ENCODE data around the gene CAPN13. TPM values are rescaled to one million over a fixed set of nuclear protein-coding genes. Genes with fewer than 3 reads are reported as not detected.

CAPN13 gene
- total RNA-seq, 2 experiments from 2014 or later: not detected

- Histone ChIP-seq H3K9me3 (ENCODE audit: control insufficient read depth in 1 of 2, insufficient read depth in 1 of 2, low read length in 2 of 2) (peaks cover 0 to under 1% of the 10 kb centered on the region in 2 experiments), H3K27ac (ENCODE audit: low read depth in 1 of 2, low read length in 2 of 2) (no peak overlapping the region), H3K4me1 (ENCODE audit: insufficient read depth, low read length) (no peaks in the 10 kb centered on the region), H3K4me3 (ENCODE audit: low read length) (no peak overlapping the region), H3K27me3 (ENCODE audit: control insufficient read depth in 1 of 2, insufficient read depth in 2 of 2, low read length in 2 of 2) (no peaks in the 10 kb centered on the region), H3K36me3 (ENCODE audit: insufficient read depth, low read length) (no peaks in the 10 kb centered on the region)
- H3K36me3 Mint-ChIP-seq (ENCODE audit: low read depth): no peaks in the 10 kb centered on the region
- CTCF ChIA-PET: no interaction called here
- H3K9me3 Mint-ChIP-seq: no peaks in the 10 kb centered on the region
- peaks cover 3% of the 10 kb centered on the region for H3K27me3 Mint-ChIP-seq
- no peak for TF ChIP-seq CTCF (IDR thresholded peaks at IDR 0.05)
- POLR2A ChIA-PET: no interaction called here
- no peak for ATAC-seq (ENCODE audit: poor library complexity)
- H3K4me3 Mint-ChIP-seq: no peak overlapping the region
- H3K4me1 Mint-ChIP-seq (ENCODE audit: low read depth): peaks cover 11% of the 10 kb centered on the region
- intact Hi-C loops (cut with DNase I, micrococcal nuclease): no loop called here
- DNase-seq: no peak
- no peak overlapping the region for H3K27ac Mint-ChIP-seq
These were observed 10.5 kb downstream of the CAPN13 start for GRCh38 chr2:30796699-30797098.

- Histone ChIP-seq H3K27me3 (ENCODE audit: control insufficient read depth in 1 of 2, insufficient read depth in 2 of 2, low read length in 2 of 2) (no peaks in the 10 kb centered on the region), H3K36me3 (ENCODE audit: insufficient read depth, low read length) (no peaks in the 10 kb centered on the region), H3K9me3 (ENCODE audit: control insufficient read depth in 1 of 2, insufficient read depth in 1 of 2, low read length in 2 of 2) (no peaks in the 10 kb centered on the region), H3K4me3 (ENCODE audit: low read length) (no peak overlapping the region), H3K4me1 (ENCODE audit: insufficient read depth, low read length) (no peaks in the 10 kb centered on the region), H3K27ac (ENCODE audit: low read depth in 1 of 2, low read length in 2 of 2) (no peak overlapping the region)
- no peak for TF ChIP-seq CTCF (IDR thresholded peaks at IDR 0.05)
- intact Hi-C loops (cut with DNase I, micrococcal nuclease): no loop called here
- H3K4me1 Mint-ChIP-seq (ENCODE audit: low read depth): no peaks in the 10 kb centered on the region
- no peak overlapping the region for H3K27ac Mint-ChIP-seq
- no peak for ATAC-seq (ENCODE audit: poor library complexity)
- peaks cover 8% of the 10 kb centered on the region for H3K27me3 Mint-ChIP-seq
- CTCF ChIA-PET: no interaction called here
- H3K4me3 Mint-ChIP-seq: no peak overlapping the region
- H3K9me3 Mint-ChIP-seq: no peaks in the 10 kb centered on the region
- no peaks in the 10 kb centered on the region for H3K36me3 Mint-ChIP-seq (ENCODE audit: low read depth)
- POLR2A ChIA-PET: no interaction called here
- DNase-seq: peak in 1 of 14 experiments; percentile 3
These were observed 14.7 kb downstream of the CAPN13 start for GRCh38 chr2:30792521-30792920.

- intact Hi-C loops (cut with DNase I, micrococcal nuclease): no loop called here
- no peak for ATAC-seq (ENCODE audit: poor library complexity)
- no peak for TF ChIP-seq CTCF (IDR thresholded peaks at IDR 0.05)
- H3K9me3 Mint-ChIP-seq: no peaks in the 10 kb centered on the region
- H3K36me3 Mint-ChIP-seq (ENCODE audit: low read depth): no peaks in the 10 kb centered on the region
- H3K4me1 Mint-ChIP-seq (ENCODE audit: low read depth): no peaks in the 10 kb centered on the region
- no peaks in the 10 kb centered on the region for H3K9me3 ChIP-seq (ENCODE audit: control insufficient read depth in 1 of 2, insufficient read depth in 1 of 2, low read length in 2 of 2)
- peaks cover 10% of the 10 kb centered on the region for H3K27me3 Mint-ChIP-seq
- no peak overlapping the region for H3K4me3 ChIP-seq (ENCODE audit: low read length)
- H3K27ac ChIP-seq (ENCODE audit: low read depth in 1 of 2, low read length in 2 of 2): no peak overlapping the region
- DNase-seq: no peak
- H3K27ac Mint-ChIP-seq: no peak overlapping the region
- POLR2A ChIA-PET: no interaction called here
- no peaks in the 10 kb centered on the region for H3K4me1 ChIP-seq (ENCODE audit: insufficient read depth, low read length)
- H3K27me3 ChIP-seq (ENCODE audit: control insufficient read depth in 1 of 2, insufficient read depth in 2 of 2, low read length in 2 of 2): no peaks in the 10 kb centered on the region
- no peak overlapping the region for H3K4me3 Mint-ChIP-seq
- CTCF ChIA-PET: no interaction called here
- H3K36me3 ChIP-seq (ENCODE audit: insufficient read depth, low read length): no peaks in the 10 kb centered on the region
These were observed 16.4 kb downstream of the CAPN13 start for GRCh38 chr2:30790879-30791278.

Measured in CD4-positive, alpha-beta T cell (primary cell).